WERI-Rb-1 (cell line): ENCODE data around the gene ZFYVE21.

Experiments
- DNase-seq: peaks from one replicate; pipeline ENCODE4 v3.0.0-alpha.2; 2020
- H3K27ac ChIP-seq: fragments of 250-450 bp; sonication (Bioruptor Pico); 2 replicates; pipeline ENCODE4 v1.5.1; 2020; ENCODE audit warnings: mild to moderate bottlenecking, moderate library complexity
- H3K27me3 ChIP-seq: fragments of 250-450 bp; sonication (Bioruptor Pico); 2 replicates; pipeline ENCODE4 v1.5.1; 2021; ENCODE audit warnings: mild to moderate bottlenecking, low read depth, moderate library complexity; ENCODE audit not compliant: insufficient read depth, severe bottlenecking
- H3K36me3 ChIP-seq: fragments of 250-450 bp; sonication (Bioruptor Pico); 2 replicates; pipeline ENCODE4 v1.5.1; 2020; ENCODE audit warnings: mild to moderate bottlenecking, moderate library complexity
- H3K4me3 ChIP-seq: 2 replicates; pipeline ENCODE4 v1.5.1; 2011; ENCODE audit warnings: low read depth, mild to moderate bottlenecking, control low read depth, low read length
- H3K9me3 ChIP-seq: fragments of 250-450 bp; sonication (Bioruptor Pico); 2 replicates; pipeline ENCODE4 v1.5.1; 2021; ENCODE audit warnings: mild to moderate bottlenecking, moderate library complexity; ENCODE audit not compliant: severe bottlenecking
- CTCF ChIP-seq: IDR thresholded peaks from 2 replicates; pipeline ENCODE4 v1.5.1; 2011; ENCODE audit warnings: low read depth, mild to moderate bottlenecking, control low read depth, inconsistent platforms, low read length

The ZFYVE21 gene

GRCh38 chr14:103730490-103731035 is 15.0 kb downstream of the ZFYVE21 start:
- no peak for TF ChIP-seq CTCF
- Histone ChIP-seq H3K27ac (no peak overlapping the region), H3K27me3 (no peaks in the 10 kb centered on the region), H3K36me3 (peaks cover 42% of the 10 kb centered on the region), H3K9me3 (no peaks in the 10 kb centered on the region), H3K4me3 (no peak overlapping the region)
- no peak for DNase-seq

- no peak for DNase-seq
These were observed 15.9 kb downstream of the ZFYVE21 start for GRCh38 chr14:103731481-103731880.

GRCh38 chr14:103731916-103732867 is 16.6 kb downstream of the ZFYVE21 start:
- H3K9me3 ChIP-seq: no peaks in the 10 kb centered on the region
- H3K36me3 ChIP-seq: peaks cover 45% of the 10 kb centered on the region
- TF ChIP-seq CTCF: no peak
- H3K4me3 ChIP-seq: no peak overlapping the region
- no peak for DNase-seq
- H3K27me3 ChIP-seq: no peaks in the 10 kb centered on the region
- no peak overlapping the region for H3K27ac ChIP-seq

More at GRCh38 chr14:103731481-103731880, 15.9 kb downstream of the ZFYVE21 start:
- no peak overlapping the region for H3K27ac ChIP-seq
- H3K9me3 ChIP-seq: no peaks in the 10 kb centered on the region
- no peaks in the 10 kb centered on the region for H3K27me3 ChIP-seq
- no peak overlapping the region for H3K4me3 ChIP-seq
- peaks cover 42% of the 10 kb centered on the region for H3K36me3 ChIP-seq
- no peak for TF ChIP-seq CTCF

- Histone ChIP-seq H3K36me3 (peaks cover 49% of the 10 kb centered on the region), H3K4me3 (no peak overlapping the region), H3K27ac (no peak overlapping the region), H3K27me3 (no peaks in the 10 kb centered on the region), H3K9me3 (no peaks in the 10 kb centered on the region)
- TF ChIP-seq CTCF: no peak
- no peak for DNase-seq
These were observed 17.4 kb downstream of the ZFYVE21 start for GRCh38 chr14:103732868-103733620.

- H3K36me3 ChIP-seq: peaks cover 51% of the 10 kb centered on the region
These were observed 18.0 kb downstream of the ZFYVE21 start for GRCh38 chr14:103733651-103734050.

More at GRCh38 chr14:103733651-103734050, 18.0 kb downstream of the ZFYVE21 start:
- Histone ChIP-seq H3K27me3 (no peaks in the 10 kb centered on the region), H3K27ac (no peak overlapping the region), H3K9me3 (no peaks in the 10 kb centered on the region), H3K4me3 (no peak overlapping the region)
- no peak for TF ChIP-seq CTCF
- no peak for DNase-seq
